ENCODE measurements around the gene SPOCK1.
"Not testable (repeated sequence)": the region's sequence is repeated elsewhere in the genome, so short reads cannot be mapped to it uniquely, and the experiment has no call there.

Gene SPOCK1

DNA sequence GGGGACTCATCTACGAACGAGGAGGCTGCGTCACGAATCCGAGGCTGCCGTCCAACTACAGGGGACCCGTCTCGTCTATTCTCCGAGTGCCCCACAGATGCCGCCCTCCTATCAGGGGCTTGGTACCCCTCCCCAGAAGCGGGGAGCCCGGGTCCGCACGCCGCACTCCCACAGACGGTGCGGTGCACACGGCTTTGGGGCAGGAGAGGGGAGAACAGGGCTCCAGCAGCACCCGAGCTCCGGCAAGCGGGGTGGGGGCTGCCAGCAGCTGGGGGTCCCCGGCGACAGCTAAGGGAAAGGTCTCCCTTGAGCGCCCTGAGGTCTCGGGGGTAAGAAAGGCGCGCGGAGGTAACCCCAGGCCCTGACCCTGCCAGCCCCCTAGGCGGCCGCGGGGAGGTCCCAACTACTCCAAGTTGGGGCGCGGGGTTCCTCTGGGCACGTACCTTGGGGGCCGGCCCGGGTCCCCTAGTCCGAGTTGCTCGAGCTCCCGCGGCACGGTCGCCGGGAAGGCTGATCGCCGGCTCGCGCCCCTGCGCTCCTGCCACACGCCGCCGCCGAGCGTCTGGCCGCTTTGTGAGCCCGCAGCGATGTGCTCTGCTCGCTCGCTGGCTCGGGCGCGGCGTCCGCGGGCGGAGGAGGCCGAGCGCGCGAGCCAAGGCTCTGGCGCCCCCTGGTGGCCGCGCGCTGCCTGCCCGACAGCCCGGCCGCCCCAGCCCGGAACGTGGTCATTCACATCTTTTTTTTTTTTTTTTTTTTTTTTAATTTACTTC lies at the start of gene SPOCK1:
TSS of gene SPOCK1 (minus strand) at position 591 of the 770 bp plus-strand sequence.
- CTCF ChIA-PET, result interaction anchor here (0.6 to 6.5 kb wide), 8 partner anchors 8 to 181 kb away, joined by 3 to 111 read pairs (median 4); no protein-coding TSS in a partner anchor
- peak; percentile 91 for DNase-seq (ENCODE audit: extremely low spot score)
- peak; percentile 89 for TF ChIP-seq CTCF (IDR thresholded peaks at IDR 0.05; ENCODE audit: control extremely low read depth, extremely low read depth, low read depth, missing control alignments)
- POLR2A ChIA-PET, result no interaction called here

GRCh38 chr5:137545956-137546355 lies 46.8 kb upstream of the SPOCK1 start:
- no peak for TF ChIP-seq CTCF (IDR thresholded peaks at IDR 0.05; ENCODE audit: control extremely low read depth, extremely low read depth, low read depth, missing control alignments)
- DNase-seq (ENCODE audit: extremely low spot score), result no peak
- ChIA-PET POLR2A (no interaction called here), CTCF (interaction anchor here (1.0 to 1.4 kb wide), 2 partner anchors 11 to 16 kb away, joined by 3 to 4 read pairs; no protein-coding TSS in a partner anchor)

DNA sequence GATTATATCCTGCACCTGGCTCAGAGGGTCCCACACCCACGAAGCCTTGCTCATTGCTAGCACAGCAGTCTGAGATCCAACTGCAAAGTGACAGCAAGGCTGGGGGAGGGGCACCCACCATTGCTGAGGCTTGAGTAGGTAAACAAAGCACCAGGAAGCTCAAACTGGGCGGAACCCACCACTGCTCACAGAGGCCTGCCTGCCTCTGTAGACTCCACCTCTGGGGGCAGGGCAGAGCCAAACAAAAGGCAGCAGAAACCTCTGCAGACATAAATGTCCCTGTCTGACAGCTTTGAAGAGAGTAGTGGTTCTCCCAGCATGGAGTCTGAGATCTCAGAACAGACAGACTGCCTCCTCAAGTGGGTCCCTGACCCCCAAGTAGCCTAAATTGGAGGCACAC lies 36.3 kb upstream of the SPOCK1 start:
- DNase-seq (ENCODE audit: extremely low spot score); CTCF ChIA-PET; POLR2A ChIA-PET: not testable (repeated sequence)

- ChIA-PET POLR2A (no interaction called here), CTCF (interaction anchor here (1.0 kb wide), 1 partner anchor 9 kb away, joined by 3 read pairs; no protein-coding TSS in a partner anchor)
- no peak for TF ChIP-seq CTCF (IDR thresholded peaks at IDR 0.05; ENCODE audit: control extremely low read depth, extremely low read depth, low read depth, missing control alignments)
These were observed 34.8 kb upstream of the SPOCK1 start for GRCh38 chr5:137533963-137534362.

DNA sequence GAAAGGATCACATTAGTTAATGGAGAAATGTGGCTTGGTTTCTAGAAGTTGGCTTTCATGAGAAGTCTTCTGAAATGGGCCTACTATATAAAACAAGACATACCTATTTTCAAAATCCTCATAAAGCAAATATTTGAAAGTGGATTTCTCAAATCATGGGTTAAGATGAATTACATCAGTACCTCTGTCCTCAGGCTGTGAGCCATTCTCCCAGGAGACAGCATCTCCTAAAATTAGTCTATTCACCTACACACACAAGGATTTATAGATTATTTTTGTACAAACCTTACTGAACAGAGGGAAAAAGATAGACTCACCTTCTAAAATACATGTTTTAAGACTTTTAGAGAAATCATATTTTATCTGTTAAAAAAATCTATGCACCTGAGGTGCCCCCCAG lies 32.1 kb upstream of the SPOCK1 start:
- POLR2A ChIA-PET, result no interaction called here
- no peak for DNase-seq (ENCODE audit: extremely low spot score)
- CTCF ChIA-PET, result no interaction called here
- TF ChIP-seq CTCF (IDR thresholded peaks at IDR 0.05; ENCODE audit: control extremely low read depth, extremely low read depth, low read depth, missing control alignments), result no peak

More at GRCh38 chr5:137533963-137534362, 34.8 kb upstream of the SPOCK1 start:
- no peak for DNase-seq (ENCODE audit: extremely low spot score)

DNA sequence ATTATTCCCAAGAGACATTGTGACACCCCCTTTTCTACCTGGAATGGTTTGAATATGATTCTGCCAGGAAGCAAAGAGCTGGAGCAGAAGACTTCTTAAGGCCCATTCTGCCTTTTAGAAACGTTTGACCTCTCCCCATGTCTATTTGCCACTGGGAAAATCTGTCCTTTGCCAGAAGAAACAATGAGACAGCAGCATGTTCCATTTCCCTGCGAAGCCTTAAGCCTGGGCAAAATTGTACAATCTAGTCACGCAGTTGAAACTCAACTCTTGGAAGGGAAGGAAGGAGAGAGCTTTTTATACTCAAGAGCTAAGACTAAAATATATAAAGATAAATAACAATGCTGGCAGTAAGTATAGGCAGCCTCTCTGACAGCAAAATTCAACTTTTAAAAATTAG lies 22.1 kb upstream of the SPOCK1 start:
- POLR2A ChIA-PET, result no interaction called here
- CTCF ChIA-PET, result interaction anchor here (0.7 kb wide), 1 partner anchor 80 kb away, joined by 3 read pairs; no protein-coding TSS in a partner anchor
- DNase-seq (ENCODE audit: extremely low spot score), result no peak
- TF ChIP-seq CTCF (IDR thresholded peaks at IDR 0.05; ENCODE audit: control extremely low read depth, extremely low read depth, low read depth, missing control alignments), result no peak

- POLR2A ChIA-PET, result no interaction called here
- TF ChIP-seq CTCF (IDR thresholded peaks at IDR 0.05; ENCODE audit: control extremely low read depth, extremely low read depth, low read depth, missing control alignments), result no peak
- no peak for DNase-seq (ENCODE audit: extremely low spot score)
- CTCF ChIA-PET, result no interaction called here
These were observed 17.8 kb upstream of the SPOCK1 start for GRCh38 chr5:137516961-137517360.

Data from GM10248 (cell line).